Measurements from ENCODE around the gene TGFB1. TPM values are rescaled to one million over a fixed set of nuclear protein-coding genes. Genes with fewer than 3 reads are reported as not detected.
A peak's percentile ranks its signal among the peaks of the same experiment; 100 is the strongest.

TGFB1 gene
- polyA plus RNA-seq, 1 of the 3 experiments (the other 2 are of a cell fraction): 25.5 TPM

- Histone ChIP-seq H3K79me2 (ENCODE audit: insufficient read depth) (peaks cover 28% of the 10 kb centered on the region), H3K36me3 (replicated peaks in 1 of 2; ENCODE audit: control insufficient read depth in 1 of 2, insufficient read depth in 2 of 2, low read length in 1 of 2) (no peaks in the 10 kb centered on the region), H3K27me3 (ENCODE audit: insufficient read depth) (no peaks in the 10 kb centered on the region), H3K9me3 (no peaks in the 10 kb centered on the region), H3K4me3 (ENCODE audit: low read depth in 2 of 2, low read length in 1 of 2) (no peak overlapping the region), H3K4me1 (ENCODE audit: control insufficient read depth in 1 of 2, insufficient read depth in 2 of 2, low read depth in 1 of 2, low read length in 1 of 2) (peaks cover 0 to 34% of the 10 kb centered on the region in 2 experiments; a peak in 1 of 4 replicates), H3K9ac (no peak overlapping the region), H4K20me1 (ENCODE audit: insufficient read depth) (peaks cover 24% of the 10 kb centered on the region), H3K4me2 (no peak overlapping the region), H2AFZ (ENCODE audit: low read depth) (no peak overlapping the region), H3F3A (replicated peaks; ENCODE audit: insufficient read depth) (peaks cover 8% of the 10 kb centered on the region), H3K9me2 (no peaks in the 10 kb centered on the region), H3K27ac (ENCODE audit: low read depth in 2 of 2, low read length in 1 of 2) (no peak overlapping the region)
- TF ChIP-seq FOSL2 (IDR thresholded peaks at IDR 0.05; ENCODE audit: borderline replicate concordance, low read depth) (no peak), USF2 (IDR thresholded peaks at IDR 0.05; ENCODE audit: borderline replicate concordance, low read depth, low read length) (no peak), SMC3 (IDR thresholded peaks at IDR 0.05; ENCODE audit: low read depth, low read length) (no peak), GATA2 (CRISPR knock-in tag; IDR thresholded peaks at IDR 0.05) (no peak), EP300 (IDR thresholded peaks at IDR 0.05; ENCODE audit: borderline replicate concordance in 1 of 2, low read depth in 1 of 2, low read length in 1 of 2) (no peak), GABPA (IDR thresholded peaks at IDR 0.05; ENCODE audit: low read depth) (no peak), REST (IDR thresholded peaks at IDR 0.05; ENCODE audit: low read depth, low read length) (no peak), TEAD4 (IDR thresholded peaks at IDR 0.05; ENCODE audit: borderline replicate concordance, insufficient read depth) (no peak), CHD2 (IDR thresholded peaks at IDR 0.05; ENCODE audit: low read length, partially characterized antibody) (no peak), JUND (IDR thresholded peaks at IDR 0.05) (no peak), NFIC (IDR thresholded peaks at IDR 0.05; ENCODE audit: borderline replicate concordance) (no peak), FOXM1 (IDR thresholded peaks at IDR 0.05; ENCODE audit: low read depth) (no peak), RCOR1 (IDR thresholded peaks at IDR 0.05; ENCODE audit: low read length) (no peak), MAX (IDR thresholded peaks at IDR 0.05; ENCODE audit: low read depth) (no peak), SIN3A (IDR thresholded peaks at IDR 0.05; ENCODE audit: borderline replicate concordance, low read depth, low read length) (no peak), PBX3 (IDR thresholded peaks at IDR 0.05) (no peak)
- CTCF ChIA-PET: interaction anchor here (0.9 to 3.6 kb wide), 4 partner anchors 17 to 46 kb away, joined by 4 to 13 read pairs (median 8); partner anchors contain the start of gene CCDC97
- POLR2A ChIA-PET: interaction anchor here (1.2 kb wide), 1 partner anchor 8 kb away, joined by 5 read pairs; the partner anchor contains the start of gene B9D2
- DNase-seq: peak; percentile 10
- 87% methylated on average over 3 of the region's 3 CpGs for WGBS (ENCODE audit: low lambda C conversion rate)
Observed at GRCh38 chr19:41355802-41356201, 2.1 kb upstream of the TGFB1 start.

Measured in SK-N-SH (cell line).